Activated naive CD8-positive, alpha-beta T cell treated with anti-CD3 and anti-CD28 coated beads, Interleukin-2, amount 50 U/mL, for 24 hours (primary cell): ENCODE results near the gene DUSP3.

ENCODE experiments used
- ATAC-seq: fragments of 150-1000 bp; cut with Tn5 transposase; one replicate; pipeline ENCODE4 v1.10.0; 2021
- DNase-seq: peaks from one replicate; pipeline ENCODE4 v3.0.0; 2021
- H3K27ac Mint-ChIP-seq: one replicate; pipeline ENCODE4 v1.8.0; 2021; ENCODE audit warnings: mild to moderate bottlenecking, mixed read lengths
- H3K27me3 Mint-ChIP-seq: one replicate; pipeline ENCODE4 v1.8.0; 2021; ENCODE audit warnings: mixed read lengths
- H3K36me3 Mint-ChIP-seq: one replicate; pipeline ENCODE4 v1.8.0; 2021; ENCODE audit warnings: low read depth, mixed read lengths
- H3K4me1 Mint-ChIP-seq: one replicate; pipeline ENCODE4 v1.8.0; 2021; ENCODE audit warnings: mixed read lengths
- H3K4me3 Mint-ChIP-seq: one replicate; pipeline ENCODE4 v1.8.0; 2021; ENCODE audit warnings: mild to moderate bottlenecking, moderate library complexity, mixed read lengths
- H3K9me3 Mint-ChIP-seq: one replicate; pipeline ENCODE4 v1.8.0; 2021; ENCODE audit warnings: mixed read lengths

Gene DUSP3

DNA sequence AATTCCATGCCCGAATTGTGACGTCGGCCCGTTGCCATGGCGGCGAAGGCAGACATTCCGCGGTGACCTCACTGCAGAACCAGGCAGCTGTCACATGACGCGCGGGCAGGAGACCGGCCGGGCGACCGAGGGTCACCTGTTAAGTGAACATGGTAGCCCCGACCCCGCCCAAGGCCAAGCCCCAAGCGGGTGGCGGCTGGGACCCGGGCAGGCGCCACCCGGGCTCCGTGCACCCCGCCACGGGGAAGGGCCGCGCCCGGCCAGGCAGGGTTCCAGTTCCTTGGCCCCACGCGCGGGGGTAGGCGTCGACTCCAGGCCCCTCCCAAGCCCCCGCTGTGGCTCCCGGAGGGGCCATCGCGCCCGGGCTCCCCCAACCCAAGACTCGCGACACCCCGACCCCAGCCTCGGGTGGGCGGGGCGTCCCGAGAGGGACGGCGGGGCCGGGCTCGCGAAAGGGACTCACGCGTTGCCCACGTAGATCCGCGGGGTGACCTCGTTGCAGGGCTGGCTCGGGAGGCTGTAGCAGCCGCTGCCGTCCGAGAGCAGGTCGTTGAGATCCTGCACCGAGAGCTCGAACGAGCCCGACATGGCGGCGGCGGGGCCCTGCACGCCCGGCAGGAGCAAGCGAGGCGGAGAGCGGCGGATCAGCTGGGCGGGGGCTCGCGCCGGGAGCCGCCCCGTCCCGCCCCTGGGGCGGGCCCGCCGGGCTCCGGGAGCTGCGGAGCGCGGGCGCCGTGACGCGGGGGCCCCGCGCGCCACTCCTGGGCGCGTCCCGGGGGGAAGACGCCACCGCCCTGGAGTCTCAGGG, at the start of gene DUSP3:
Gene DUSP3 (minus strand): TSS at position 641 of the 808 bp plus-strand sequence. CDS start 53 bp downstream, at position 588.
- Mint-ChIP-seq H3K4me1 (peaks cover 15% of the 10 kb centered on the region), H3K36me3 (peaks cover 7% of the 10 kb centered on the region), H3K27me3 (peaks cover 29% of the 10 kb centered on the region), H3K9me3 (no peaks in the 10 kb centered on the region), H3K27ac (peak within 1 kb of the TSS; percentile 67), H3K4me3 (peak within 1 kb of the TSS; percentile 80)
- peak; percentile 94 for ATAC-seq
- peak; percentile 76 for DNase-seq

- no peaks in the 10 kb centered on the region for H3K9me3 Mint-ChIP-seq
Observed at GRCh38 chr17:43827596-43827995, 48.8 kb upstream of the DUSP3 start.

GRCh38 chr17:43826206-43826605, 47.4 kb upstream of the DUSP3 start:
- Mint-ChIP-seq H3K4me3 (no peak overlapping the region), H3K9me3 (no peaks in the 10 kb centered on the region), H3K4me1 (peaks cover 3% of the 10 kb centered on the region), H3K27ac (no peak overlapping the region), H3K27me3 (peaks cover 7% of the 10 kb centered on the region), H3K36me3 (no peaks in the 10 kb centered on the region)
- DNase-seq (no peak), ATAC-seq (no peak)

More at GRCh38 chr17:43827596-43827995, 48.8 kb upstream of the DUSP3 start:
- DNase-seq, result no peak
- H3K27ac Mint-ChIP-seq, result no peak overlapping the region
- no peak overlapping the region for H3K4me3 Mint-ChIP-seq
- H3K36me3 Mint-ChIP-seq, result no peaks in the 10 kb centered on the region
- peaks cover 5% of the 10 kb centered on the region for H3K4me1 Mint-ChIP-seq
- ATAC-seq, result no peak
- peaks cover 20% of the 10 kb centered on the region for H3K27me3 Mint-ChIP-seq

DNA sequence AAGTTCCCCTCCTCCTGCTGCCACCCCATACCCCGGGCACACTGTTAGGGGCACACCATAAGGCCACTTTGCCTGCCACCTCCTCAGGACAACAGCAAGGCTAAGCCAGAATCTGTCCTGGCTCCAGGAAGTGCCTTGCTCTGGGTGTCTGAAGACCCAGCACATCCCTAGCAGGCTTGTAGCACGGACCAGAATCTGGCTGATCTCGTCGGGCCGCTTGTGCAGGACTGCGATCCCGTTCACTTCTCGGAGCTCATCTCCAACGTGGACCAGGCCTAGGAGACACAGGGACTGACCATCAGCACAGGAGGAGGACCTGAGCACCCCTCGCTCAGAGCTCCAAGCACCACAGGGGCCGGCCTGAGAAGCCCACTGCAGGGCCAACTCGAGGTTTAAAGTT, 46.8 kb upstream of the DUSP3 start:
- no peak for DNase-seq
- H3K4me3 Mint-ChIP-seq, result no peak overlapping the region
- H3K9me3 Mint-ChIP-seq, result no peaks in the 10 kb centered on the region
- H3K27ac Mint-ChIP-seq, result no peak overlapping the region
- H3K27me3 Mint-ChIP-seq, result peaks cover under 1% of the 10 kb centered on the region
- no peaks in the 10 kb centered on the region for H3K36me3 Mint-ChIP-seq
- H3K4me1 Mint-ChIP-seq, result no peaks in the 10 kb centered on the region
- no peak for ATAC-seq

DNA sequence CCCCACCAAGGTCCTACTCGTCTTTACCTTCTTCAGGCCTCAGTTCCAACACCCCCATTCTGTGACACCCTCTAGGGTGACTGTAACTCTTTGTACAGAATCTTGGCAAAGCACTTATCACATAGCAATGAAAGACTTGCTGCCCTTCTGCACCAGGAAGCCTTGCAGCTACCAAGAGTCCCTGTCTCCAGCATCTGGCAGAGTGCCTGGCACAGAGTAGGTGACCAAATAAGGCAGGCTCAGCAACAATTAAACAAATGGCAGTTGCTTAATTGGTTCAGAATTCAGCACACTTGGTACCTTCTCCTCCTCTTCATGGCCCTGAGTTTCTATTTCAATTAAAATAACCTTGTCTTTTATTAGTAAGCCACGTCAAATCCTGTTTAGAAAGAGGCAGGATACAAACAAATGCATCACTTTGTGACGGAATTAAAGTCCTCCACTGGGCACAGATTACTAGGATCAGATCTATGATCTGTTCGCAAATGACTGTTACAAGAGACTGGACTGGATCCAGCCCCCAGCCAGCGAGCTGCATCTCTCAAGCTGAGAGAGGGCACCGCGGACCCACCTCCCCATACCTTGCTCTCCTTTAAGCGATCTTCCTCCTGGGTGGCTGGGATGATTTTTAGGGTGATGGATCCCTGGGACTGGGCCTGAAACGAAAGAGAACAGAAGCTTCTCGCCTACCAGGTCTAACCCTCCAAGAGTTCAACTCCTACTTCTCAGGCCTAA, 44.7 kb upstream of the DUSP3 start:
- Mint-ChIP-seq H3K27ac (no peak overlapping the region), H3K4me1 (no peaks in the 10 kb centered on the region), H3K27me3 (no peaks in the 10 kb centered on the region), H3K9me3 (no peaks in the 10 kb centered on the region), H3K36me3 (no peaks in the 10 kb centered on the region), H3K4me3 (no peak overlapping the region)
- no peak for ATAC-seq
- DNase-seq, result no peak

DNA sequence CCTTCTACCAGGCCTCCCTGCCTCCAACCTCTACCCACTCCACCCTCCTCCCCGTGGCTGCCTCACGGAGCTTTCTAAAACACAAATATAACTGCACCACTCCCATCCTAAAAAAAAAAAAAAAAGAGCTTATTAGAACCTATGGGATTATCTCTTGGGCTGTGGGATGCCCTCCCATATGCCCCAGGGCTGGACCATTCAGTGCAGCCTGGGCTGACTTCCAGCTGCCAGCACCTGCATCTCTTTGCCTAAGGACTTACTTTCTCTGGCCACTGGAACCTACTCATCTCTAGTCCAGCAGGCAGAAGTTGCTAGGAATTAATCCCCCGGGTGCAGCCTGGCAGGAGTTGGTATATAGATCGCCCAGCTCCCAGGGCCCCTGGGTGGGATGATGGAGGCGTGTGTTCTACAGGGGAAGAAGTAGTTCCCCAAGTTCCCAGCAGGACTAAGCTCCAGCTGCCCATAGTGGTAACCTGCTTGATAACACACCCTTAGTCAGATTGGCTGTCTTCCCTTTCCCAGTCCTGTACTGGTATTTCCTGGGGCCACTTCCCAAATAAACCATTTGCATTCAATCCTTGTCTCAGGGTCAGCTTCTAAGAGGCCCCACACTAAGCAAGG, 43.9 kb upstream of the DUSP3 start:
- Mint-ChIP-seq H3K27me3 (no peaks in the 10 kb centered on the region), H3K4me3 (no peak overlapping the region), H3K4me1 (no peaks in the 10 kb centered on the region), H3K36me3 (no peaks in the 10 kb centered on the region), H3K27ac (no peak overlapping the region), H3K9me3 (no peaks in the 10 kb centered on the region)
- DNase-seq, result no peak
- no peak for ATAC-seq

DNA sequence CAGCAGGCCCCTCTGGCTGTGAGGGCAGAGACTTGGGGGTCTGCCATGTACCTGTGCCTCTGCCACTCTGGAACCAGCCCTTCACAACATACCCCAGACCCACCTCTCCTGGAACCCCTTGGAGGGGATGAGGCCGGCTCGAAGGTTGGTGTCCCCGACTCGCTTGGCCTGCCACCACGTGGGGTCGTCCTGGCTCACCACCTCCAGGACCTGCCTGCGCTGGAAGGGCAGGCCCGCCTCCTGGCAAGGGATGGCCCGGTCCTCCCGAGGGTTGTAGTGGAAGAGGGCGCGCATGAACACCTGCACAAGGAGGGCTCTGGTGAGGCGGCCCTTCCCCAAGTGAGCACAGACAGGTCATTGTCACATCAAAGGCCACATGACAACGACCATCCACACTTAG, 42.0 kb upstream of the DUSP3 start:
- H3K27ac Mint-ChIP-seq, result no peak overlapping the region
- DNase-seq (no peak), ATAC-seq (no peak)
- H3K36me3 Mint-ChIP-seq, result no peaks in the 10 kb centered on the region
- H3K4me3 Mint-ChIP-seq, result no peak overlapping the region
- H3K9me3 Mint-ChIP-seq, result no peaks in the 10 kb centered on the region
- H3K27me3 Mint-ChIP-seq, result no peaks in the 10 kb centered on the region
- no peaks in the 10 kb centered on the region for H3K4me1 Mint-ChIP-seq

DNA sequence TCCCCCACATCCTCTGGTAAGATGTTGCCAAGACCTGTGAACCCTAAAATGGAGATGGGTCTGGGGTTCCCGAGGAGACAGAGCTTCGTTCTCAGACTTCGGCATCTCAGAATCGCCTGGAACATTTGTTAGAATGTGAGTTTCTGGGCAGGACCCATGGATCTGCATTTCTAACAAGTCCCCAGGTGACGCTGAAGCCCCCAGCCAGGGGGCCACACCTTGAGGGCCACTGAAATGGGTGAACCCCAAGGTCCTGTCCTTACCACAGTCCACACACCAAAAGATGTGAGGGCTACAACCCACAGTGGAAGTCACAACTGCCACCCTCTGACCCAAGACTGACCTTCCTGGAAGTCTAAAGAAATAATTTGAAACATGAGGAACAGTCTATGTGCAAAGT, 40.2 kb upstream of the DUSP3 start:
- H3K9me3 Mint-ChIP-seq, result no peaks in the 10 kb centered on the region
- H3K4me3 Mint-ChIP-seq, result no peak overlapping the region

DNA sequence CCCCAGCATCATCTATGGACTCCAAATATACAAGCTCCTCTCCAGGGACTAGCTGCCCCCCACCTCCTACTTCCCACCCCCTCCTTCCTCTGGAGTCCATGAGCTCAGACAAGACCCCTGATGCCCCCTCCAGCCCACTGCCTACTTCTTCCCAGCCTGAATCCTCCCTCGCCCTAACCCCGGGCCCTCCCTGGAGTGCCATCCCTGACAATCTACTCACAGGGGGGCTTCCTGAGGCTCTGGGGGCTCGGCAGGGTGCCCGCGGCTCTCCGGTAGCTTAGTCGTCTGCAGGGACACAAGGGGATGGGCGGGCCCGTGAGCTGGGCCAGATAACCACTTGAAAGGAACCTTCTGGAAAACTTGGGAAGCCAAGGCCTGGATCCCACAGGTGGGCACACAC, 39.0 kb upstream of the DUSP3 start:
- ATAC-seq (no peak), DNase-seq (no peak)
- Mint-ChIP-seq H3K4me1 (no peaks in the 10 kb centered on the region), H3K27me3 (peaks cover 3% of the 10 kb centered on the region), H3K4me3 (no peak overlapping the region), H3K36me3 (no peaks in the 10 kb centered on the region), H3K9me3 (no peaks in the 10 kb centered on the region), H3K27ac (no peak overlapping the region)

More for the DNA sequence above, 40.2 kb upstream of the DUSP3 start:
- DNase-seq (no peak), ATAC-seq (no peak)
- Mint-ChIP-seq H3K27me3 (no peaks in the 10 kb centered on the region), H3K27ac (no peak overlapping the region), H3K4me1 (no peaks in the 10 kb centered on the region), H3K36me3 (no peaks in the 10 kb centered on the region)

GRCh38 chr17:43816336-43817320, 37.9 kb upstream of the DUSP3 start:
- H3K4me3 Mint-ChIP-seq, result no peak overlapping the region
- ATAC-seq, result no peak
- H3K36me3 Mint-ChIP-seq, result no peaks in the 10 kb centered on the region
- no peaks in the 10 kb centered on the region for H3K9me3 Mint-ChIP-seq
- H3K27me3 Mint-ChIP-seq, result peaks cover 6% of the 10 kb centered on the region
- DNase-seq, result no peak
- H3K27ac Mint-ChIP-seq, result no peak overlapping the region
- H3K4me1 Mint-ChIP-seq, result no peaks in the 10 kb centered on the region

DNA sequence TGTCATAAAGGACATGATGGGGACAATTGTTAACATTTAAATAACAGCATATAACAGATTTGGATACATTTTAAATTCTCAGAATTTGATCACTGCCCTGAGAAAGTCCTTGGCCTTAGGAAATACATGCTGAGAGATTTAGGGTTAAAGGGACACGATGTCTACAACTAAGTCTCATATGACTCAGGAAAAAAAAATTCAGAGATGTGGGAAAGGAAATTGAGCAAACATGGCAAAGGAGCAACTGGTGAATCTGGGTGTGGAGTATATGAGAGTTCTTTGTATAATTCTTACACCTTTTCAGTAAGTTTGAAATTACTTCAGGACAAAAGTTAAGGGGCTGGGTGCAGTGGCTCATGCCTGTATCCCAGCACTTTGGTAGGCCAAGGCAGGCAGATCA, 35.9 kb upstream of the DUSP3 start:
- DNase-seq, result no peak
- Mint-ChIP-seq H3K4me3 (no peak overlapping the region), H3K27me3 (peaks cover 6% of the 10 kb centered on the region), H3K4me1 (no peaks in the 10 kb centered on the region), H3K36me3 (no peaks in the 10 kb centered on the region), H3K27ac (no peak overlapping the region), H3K9me3 (no peaks in the 10 kb centered on the region)
- ATAC-seq, result no peak

DNA sequence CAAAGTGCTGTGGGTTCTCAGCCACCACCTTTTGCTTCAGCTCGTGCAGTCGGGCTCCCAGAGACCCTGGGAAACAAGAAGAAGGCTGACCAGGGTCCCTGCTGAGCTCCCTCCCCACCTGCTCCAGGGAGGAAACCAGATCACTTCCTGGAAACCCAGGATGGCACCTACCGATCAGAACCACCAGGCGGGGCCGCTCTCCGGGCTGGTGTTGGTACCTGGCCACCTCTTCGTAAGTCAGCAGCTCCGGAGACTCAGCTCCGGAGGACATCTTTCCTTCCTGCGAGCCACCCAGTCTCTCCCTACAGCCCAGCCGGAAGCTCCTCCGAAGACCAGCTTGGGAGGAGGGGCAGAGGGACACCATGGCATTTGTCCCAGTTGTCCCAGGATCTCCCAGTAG, 35.2 kb upstream of the DUSP3 start:
- Mint-ChIP-seq H3K27me3 (peaks cover 6% of the 10 kb centered on the region), H3K36me3 (no peaks in the 10 kb centered on the region), H3K4me3 (no peak overlapping the region), H3K9me3 (no peaks in the 10 kb centered on the region), H3K27ac (no peak overlapping the region), H3K4me1 (no peaks in the 10 kb centered on the region)
- no peak for DNase-seq
- no peak for ATAC-seq

DNA sequence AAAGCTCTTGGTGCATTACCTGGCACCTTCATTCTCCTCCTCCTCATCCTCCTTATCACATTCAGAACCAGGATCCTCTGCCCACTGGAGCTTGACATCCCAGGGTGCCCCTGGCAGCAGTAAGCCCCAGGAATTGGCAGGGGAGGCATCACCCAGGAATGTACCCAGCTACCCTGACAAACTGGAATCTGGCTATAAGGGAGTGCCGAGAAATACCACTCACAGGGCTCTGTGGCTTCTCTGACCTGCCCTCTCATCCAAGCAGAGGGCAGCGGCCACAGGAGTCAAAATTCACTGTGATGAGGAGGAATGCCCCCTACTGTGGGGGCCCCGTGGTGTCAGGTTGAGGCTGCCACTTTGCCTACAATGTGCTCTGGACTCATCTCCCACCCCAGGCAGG, 34.6 kb upstream of the DUSP3 start:
- DNase-seq (no peak), ATAC-seq (no peak)
- Mint-ChIP-seq H3K27me3 (peaks cover 6% of the 10 kb centered on the region), H3K4me1 (no peaks in the 10 kb centered on the region), H3K4me3 (no peak overlapping the region), H3K9me3 (no peaks in the 10 kb centered on the region), H3K36me3 (no peaks in the 10 kb centered on the region), H3K27ac (no peak overlapping the region)
